ENCODE data around the gene RIT2. TPM values are rescaled to one million over a fixed set of nuclear protein-coding genes. Genes with fewer than 3 reads are reported as not detected.

The RIT2 gene
- total RNA-seq: not detected

- TF ChIP-seq CTCF (IDR thresholded peaks at IDR 0.05): no peak
- DNase-seq (ENCODE audit: low spot score) (no peak), ATAC-seq (ENCODE audit: low FRiP score) (no peak)
These were observed at the start of gene RIT2 for GRCh38 chr18:43115076-43115921. TSS of gene RIT2 (minus strand) at chr18:43115685.

- no peak for ATAC-seq (ENCODE audit: low FRiP score)
- no peak for TF ChIP-seq CTCF (IDR thresholded peaks at IDR 0.05)
- no peak for DNase-seq (ENCODE audit: low spot score)
These were observed 46.0 kb upstream of the RIT2 start for GRCh38 chr18:43161528-43161927.

- no peak for TF ChIP-seq CTCF (IDR thresholded peaks at IDR 0.05)
- ATAC-seq (ENCODE audit: low FRiP score) (no peak), DNase-seq (ENCODE audit: low spot score) (no peak)
These were observed 45.0 kb upstream of the RIT2 start for GRCh38 chr18:43160509-43160908.

DNA sequence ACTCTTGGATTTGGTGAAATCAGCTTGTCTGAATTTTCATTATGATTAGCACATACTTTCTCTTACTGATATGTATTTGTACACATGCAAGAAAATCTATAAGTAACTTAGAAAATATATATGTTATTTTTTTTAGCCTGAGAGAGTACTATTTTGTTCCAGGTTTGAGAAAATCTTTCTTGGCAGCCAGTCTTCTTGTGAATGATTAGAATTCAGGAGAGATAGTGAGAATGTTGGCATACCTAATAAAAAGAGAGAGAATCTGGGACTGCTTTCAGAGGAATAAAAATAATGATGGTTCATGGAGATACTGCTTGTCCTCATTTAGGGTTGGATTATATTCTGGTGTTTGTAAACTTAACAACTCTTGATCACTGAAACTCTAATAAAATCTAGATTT, 44.4 kb upstream of the RIT2 start:
- DNase-seq (ENCODE audit: low spot score) (no peak), ATAC-seq (ENCODE audit: low FRiP score) (no peak)
- no peak for TF ChIP-seq CTCF (IDR thresholded peaks at IDR 0.05)

DNA sequence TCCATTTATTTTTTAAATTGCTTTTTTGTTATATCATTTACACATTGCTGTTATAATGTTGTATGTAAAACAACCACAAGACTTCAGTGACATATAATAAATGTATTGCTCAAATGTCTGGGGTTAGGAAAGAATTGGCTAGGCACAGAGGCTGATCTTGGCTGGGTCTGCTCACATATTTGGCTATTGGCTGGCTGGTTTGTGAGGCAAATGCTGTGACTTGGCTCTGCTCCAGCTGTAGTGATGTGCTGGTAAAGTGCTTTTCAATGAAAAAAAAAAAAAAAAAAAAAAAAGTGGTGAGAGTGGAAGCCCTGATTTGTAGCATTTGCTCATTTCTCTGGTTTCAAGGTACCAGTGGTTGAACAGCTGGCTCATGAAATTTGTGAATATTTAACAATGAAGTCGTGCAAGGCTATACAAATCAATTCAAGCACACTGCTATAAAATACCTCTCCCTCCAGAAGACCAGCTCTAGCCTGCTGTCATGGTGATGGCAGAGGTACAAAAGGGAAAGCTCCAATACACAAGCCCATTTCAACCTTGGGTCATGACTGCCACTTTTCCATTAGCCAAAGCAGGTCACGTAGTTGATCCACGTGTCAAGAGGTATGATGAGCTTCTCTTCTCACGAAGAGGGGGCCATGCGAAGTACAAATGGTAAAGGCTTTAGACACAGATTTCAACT, 43.7 kb upstream of the RIT2 start:
- ATAC-seq (ENCODE audit: low FRiP score) (no peak), DNase-seq (ENCODE audit: low spot score) (no peak)
- no peak for TF ChIP-seq CTCF (IDR thresholded peaks at IDR 0.05)

DNA sequence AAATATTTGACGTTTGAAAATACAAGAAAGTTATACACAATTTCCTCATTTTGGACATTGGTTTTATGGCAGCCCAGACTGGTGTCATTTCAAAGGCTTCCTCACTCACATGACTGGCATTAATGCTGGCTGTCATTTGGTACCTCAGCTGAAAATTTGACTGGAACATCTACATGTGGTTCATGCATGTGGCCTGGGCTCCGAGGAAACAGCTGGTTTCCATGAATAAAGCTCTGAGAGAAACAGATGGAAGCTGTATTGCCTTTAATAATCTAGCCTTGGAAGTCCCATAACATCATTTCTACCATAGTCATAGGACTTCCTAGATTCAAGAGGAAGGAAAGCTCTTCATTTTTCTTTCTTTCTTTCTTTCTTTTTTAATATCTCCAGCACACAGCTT, 42.9 kb upstream of the RIT2 start:
- ATAC-seq (ENCODE audit: low FRiP score) (no peak), DNase-seq (ENCODE audit: low spot score) (no peak)
- no peak for TF ChIP-seq CTCF (IDR thresholded peaks at IDR 0.05)

- no peak for TF ChIP-seq CTCF (IDR thresholded peaks at IDR 0.05)
- DNase-seq (ENCODE audit: low spot score) (no peak), ATAC-seq (ENCODE audit: low FRiP score) (no peak)
These were observed 40.4 kb upstream of the RIT2 start for GRCh38 chr18:43155842-43156241.
